ENCODE results near the gene GJA4.

DNA sequence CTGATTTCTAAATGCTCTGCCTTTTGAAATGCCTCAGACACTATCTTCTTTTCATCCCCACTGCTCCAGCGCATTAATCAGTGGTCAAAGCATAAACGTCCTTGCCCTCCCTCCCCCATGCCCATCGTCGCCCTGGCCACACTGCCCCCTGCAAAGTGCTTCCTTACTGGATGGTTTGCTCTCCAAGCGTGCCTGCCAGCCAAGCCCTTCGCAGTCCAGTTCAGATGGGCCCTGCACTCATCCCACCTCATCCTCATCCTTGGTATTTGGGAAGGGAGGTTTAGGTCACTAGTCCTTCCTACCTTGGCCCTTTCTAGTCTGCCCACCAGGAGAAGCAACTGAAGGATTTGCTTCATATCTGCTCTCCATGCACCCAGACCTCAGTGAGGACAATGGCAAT, 3.1 kb downstream of the GJA4 start:
- TF ChIP-seq EP300 (IDR thresholded peaks at IDR 0.05), result no peak
- TF ChIP-seq POLR2A (IDR thresholded peaks at IDR 0.05), result no peak
- TF ChIP-seq, protein P1, sequence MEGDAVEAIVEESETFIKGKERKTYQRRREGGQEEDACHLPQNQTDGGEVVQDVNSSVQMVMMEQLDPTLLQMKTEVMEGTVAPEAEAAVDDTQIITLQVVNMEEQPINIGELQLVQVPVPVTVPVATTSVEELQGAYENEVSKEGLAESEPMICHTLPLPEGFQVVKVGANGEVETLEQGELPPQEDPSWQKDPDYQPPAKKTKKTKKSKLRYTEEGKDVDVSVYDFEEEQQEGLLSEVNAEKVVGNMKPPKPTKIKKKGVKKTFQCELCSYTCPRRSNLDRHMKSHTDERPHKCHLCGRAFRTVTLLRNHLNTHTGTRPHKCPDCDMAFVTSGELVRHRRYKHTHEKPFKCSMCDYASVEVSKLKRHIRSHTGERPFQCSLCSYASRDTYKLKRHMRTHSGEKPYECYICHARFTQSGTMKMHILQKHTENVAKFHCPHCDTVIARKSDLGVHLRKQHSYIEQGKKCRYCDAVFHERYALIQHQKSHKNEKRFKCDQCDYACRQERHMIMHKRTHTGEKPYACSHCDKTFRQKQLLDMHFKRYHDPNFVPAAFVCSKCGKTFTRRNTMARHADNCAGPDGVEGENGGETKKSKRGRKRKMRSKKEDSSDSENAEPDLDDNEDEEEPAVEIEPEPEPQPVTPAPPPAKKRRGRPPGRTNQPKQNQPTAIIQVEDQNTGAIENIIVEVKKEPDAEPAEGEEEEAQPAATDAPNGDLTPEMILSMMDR (IDR thresholded peaks at IDR 0.05), result no peak
- TF ChIP-seq POLR2AphosphoS5 (IDR thresholded peaks at IDR 0.05), result no peak
